DND-41 (cell line): ENCODE results near the gene FANK1.

Experiments
- ATAC-seq: fragments of 200-7000 bp; cut with Tn5 transposase; 3 replicates; pipeline ENCODE4 v1.9.1; 2021; ENCODE audit warnings: low read depth; ENCODE audit not compliant: insufficient read depth
- DNase-seq: peaks from one replicate; pipeline ENCODE4 v3.0.0-alpha.2; 2020
- H2AFZ ChIP-seq: 2 replicates; pipeline ENCODE4 v1.6.0; 2012; ENCODE audit warnings: low read depth, low read length
- H3K27ac ChIP-seq: 2 replicates; pipeline ENCODE4 v1.5.1; 2012; ENCODE audit warnings: low read length, inconsistent platforms
- H3K27me3 ChIP-seq: fragments of 200-600 bp; sonication (generic); 2 replicates; pipeline ENCODE4 v1.6.0; 2012; ENCODE audit warnings: low read length, mild to moderate bottlenecking, inconsistent platforms; ENCODE audit not compliant: insufficient read depth, poor library complexity
- H3K36me3 ChIP-seq: 2 replicates; pipeline ENCODE4 v1.5.1; 2012; ENCODE audit warnings: low read length, inconsistent platforms; ENCODE audit not compliant: insufficient read depth
- H3K4me1 ChIP-seq: 2 replicates; pipeline ENCODE4 v1.5.1; 2012; ENCODE audit warnings: mild to moderate bottlenecking, low read length; ENCODE audit not compliant: insufficient read depth
- H3K4me2 ChIP-seq: 2 replicates; pipeline ENCODE4 v1.6.0; 2012; ENCODE audit warnings: mild to moderate bottlenecking, moderate library complexity, low read length, inconsistent platforms; ENCODE audit not compliant: insufficient read depth
- H3K4me3 ChIP-seq, 2 experiments: fragments of 200-600 bp in 1 of 2; shearing (Covaris generic) in 1 of 2; 2 replicates each; pipeline ENCODE4 v1.5.1; 2012 to 2016; ENCODE audit warnings: inconsistent platforms in 2 of 2, low read length in 2 of 2, mild to moderate bottlenecking in 2 of 2, low read depth in 1 of 2, moderate library complexity in 1 of 2
- H3K79me2 ChIP-seq: 2 replicates; pipeline ENCODE4 v1.6.0; 2012; ENCODE audit warnings: low read length, inconsistent platforms; ENCODE audit not compliant: insufficient read depth
- H3K9ac ChIP-seq: 2 replicates; pipeline ENCODE4 v1.6.0; 2012; ENCODE audit warnings: low read depth, mild to moderate bottlenecking, inconsistent platforms, low read length, moderate library complexity
- H3K9me3 ChIP-seq: 2 replicates; pipeline ENCODE4 v1.5.1; 2012; ENCODE audit warnings: low read length, moderate library complexity, mild to moderate bottlenecking, inconsistent platforms; ENCODE audit not compliant: insufficient read depth, severe bottlenecking
- H4K20me1 ChIP-seq: 2 replicates; pipeline ENCODE4 v1.6.0; 2012; ENCODE audit warnings: low read length; ENCODE audit not compliant: insufficient read depth
- CTCF ChIP-seq: IDR thresholded peaks from 2 replicates; pipeline ENCODE4 v1.5.1; 2012; ENCODE audit warnings: borderline replicate concordance, low read length, moderate library complexity, mild to moderate bottlenecking; ENCODE audit not compliant: poor library complexity, severe bottlenecking; ENCODE audit errors: extremely low read depth
- EZH2 ChIP-seq: IDR thresholded peaks from 3 replicates; pipeline ENCODE4 v1.6.1; 2012; ENCODE audit warnings: borderline replicate concordance, low read depth, mild to moderate bottlenecking, moderate library complexity, low read length, inconsistent platforms; ENCODE audit not compliant: severe bottlenecking

Gene FANK1

GRCh38 chr10:125990974-125991373 is 94.6 kb downstream of the FANK1 start:
- H3K9me3 ChIP-seq, result no peaks in the 10 kb centered on the region
- ATAC-seq, result no peak
- H2AFZ ChIP-seq, result no peak overlapping the region
- H3K27ac ChIP-seq, result no peak overlapping the region
- no peak overlapping the region for H3K9ac ChIP-seq
- no peak overlapping the region for H3K4me2 ChIP-seq
- no peak for DNase-seq
- no peaks in the 10 kb centered on the region for H3K79me2 ChIP-seq
- H3K36me3 ChIP-seq, result no peaks in the 10 kb centered on the region
- TF ChIP-seq CTCF, result no peak
- no peak for TF ChIP-seq EZH2
- no peaks in the 10 kb centered on the region for H3K4me1 ChIP-seq
- H4K20me1 ChIP-seq, result no peaks in the 10 kb centered on the region
- H3K27me3 ChIP-seq, result no peaks in the 10 kb centered on the region
- no peak overlapping the region for H3K4me3 ChIP-seq

DNA sequence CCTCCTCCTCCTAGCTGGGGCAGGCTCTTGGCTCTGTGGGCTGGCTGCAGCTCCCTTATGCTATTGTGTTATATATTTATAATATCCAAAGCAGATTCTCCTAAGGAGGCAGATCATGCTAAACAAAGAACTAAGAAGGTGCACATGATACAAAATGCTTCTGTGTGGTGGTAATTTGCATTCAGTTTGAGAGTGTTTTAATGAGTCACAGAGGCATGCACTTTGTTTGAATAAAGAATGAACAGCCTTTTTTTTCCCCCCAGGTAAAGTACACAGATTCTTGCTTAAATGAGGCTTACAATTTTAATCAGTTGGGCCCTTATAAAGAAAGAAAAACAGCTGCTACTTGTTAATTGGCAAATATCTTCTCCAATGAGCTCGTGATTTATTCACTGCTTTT is 95.0 kb downstream of the FANK1 start:
- Histone ChIP-seq H3K4me3 (no peak overlapping the region), H3K79me2 (no peaks in the 10 kb centered on the region), H3K9ac (no peak overlapping the region), H3K27ac (no peak overlapping the region), H3K27me3 (no peaks in the 10 kb centered on the region), H3K4me2 (no peak overlapping the region), H2AFZ (no peak overlapping the region), H4K20me1 (no peaks in the 10 kb centered on the region), H3K36me3 (no peaks in the 10 kb centered on the region), H3K4me1 (no peaks in the 10 kb centered on the region), H3K9me3 (no peaks in the 10 kb centered on the region)
- DNase-seq (no peak), ATAC-seq (no peak)
- no peak for TF ChIP-seq CTCF
- no peak for TF ChIP-seq EZH2

DNA sequence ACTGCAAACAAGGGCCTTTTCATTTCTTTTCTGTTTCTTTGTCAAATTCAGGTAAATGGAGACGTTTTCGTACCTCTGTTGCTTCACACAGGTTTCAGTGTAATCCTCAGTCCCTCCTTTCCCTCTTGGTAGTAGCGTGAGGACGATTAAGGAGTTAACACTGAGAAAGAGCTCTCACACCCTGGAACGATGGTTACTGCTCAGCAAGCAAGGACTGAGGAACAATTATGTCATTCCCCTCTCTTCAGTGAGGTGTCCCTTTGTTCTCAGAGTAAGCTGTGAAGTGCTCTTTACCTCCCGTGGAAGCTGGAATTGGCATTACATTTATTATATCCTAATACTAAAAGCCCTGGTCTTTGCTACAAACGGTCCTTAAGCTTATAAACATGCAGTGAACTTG is 95.9 kb downstream of the FANK1 start:
- H2AFZ ChIP-seq, result no peak overlapping the region
- no peaks in the 10 kb centered on the region for H3K79me2 ChIP-seq
- no peak overlapping the region for H3K27ac ChIP-seq
- no peak overlapping the region for H3K4me3 ChIP-seq
- H3K36me3 ChIP-seq, result no peaks in the 10 kb centered on the region
- H3K9ac ChIP-seq, result no peak overlapping the region
- no peaks in the 10 kb centered on the region for H3K9me3 ChIP-seq
- H3K4me1 ChIP-seq, result no peaks in the 10 kb centered on the region
- TF ChIP-seq CTCF, result no peak
- TF ChIP-seq EZH2, result no peak
- DNase-seq (no peak), ATAC-seq (no peak)
- no peaks in the 10 kb centered on the region for H3K27me3 ChIP-seq
- H3K4me2 ChIP-seq, result no peak overlapping the region
- no peaks in the 10 kb centered on the region for H4K20me1 ChIP-seq

DNA sequence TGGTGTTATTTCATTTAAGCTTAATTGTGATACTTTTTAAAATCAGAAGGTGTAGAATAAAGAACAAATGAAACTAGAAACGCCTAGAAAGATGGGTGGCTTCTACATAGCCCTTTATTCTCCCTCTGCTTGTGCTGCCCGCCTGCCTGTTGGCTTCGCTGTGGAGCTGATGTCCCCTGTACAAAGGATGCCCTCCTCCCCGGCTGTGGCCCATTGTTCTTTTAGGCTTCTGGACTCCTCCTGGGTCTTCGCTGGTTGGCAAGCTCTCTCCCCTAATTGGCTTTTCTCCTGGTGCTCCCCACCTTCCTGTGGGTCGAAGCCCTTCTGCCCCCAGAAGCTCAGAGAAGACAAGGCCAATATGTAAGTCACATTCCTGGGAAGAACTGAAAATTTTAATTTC is 98.2 kb downstream of the FANK1 start:
- Histone ChIP-seq H3K36me3 (no peaks in the 10 kb centered on the region), H3K27ac (no peak overlapping the region), H3K4me3 (no peak overlapping the region), H3K79me2 (no peaks in the 10 kb centered on the region), H3K4me2 (no peak overlapping the region), H2AFZ (no peak overlapping the region), H3K9ac (no peak overlapping the region), H3K27me3 (no peaks in the 10 kb centered on the region), H3K9me3 (no peaks in the 10 kb centered on the region), H3K4me1 (no peaks in the 10 kb centered on the region), H4K20me1 (no peaks in the 10 kb centered on the region)
- DNase-seq (no peak), ATAC-seq (no peak)
- TF ChIP-seq EZH2 (no peak), CTCF (no peak)
